HG03066 (cell line): ENCODE data around the gene NUSAP1.
"Not testable (repeated sequence)": the region's sequence is repeated elsewhere in the genome, so short reads cannot be mapped to it uniquely, and the experiment has no call there.

Experiments used
- ATAC-seq: cut with Tn5 transposase; IDR thresholded peaks from one replicate; pipeline ENCODE4 v1.9.1; 2021; ENCODE audit warnings: low read depth; ENCODE audit not compliant: unreplicated experiment

Gene NUSAP1

GRCh38 chr15:41331281-41331680 is 1.4 kb upstream of the NUSAP1 start:
- no peak for ATAC-seq

GRCh38 chr15:41331833-41332193 is 868 bp upstream of the NUSAP1 start:
- ATAC-seq, result no peak

- ATAC-seq, result peak; percentile 11
Measured at GRCh38 chr15:41333026-41333562, 413 bp downstream of the NUSAP1 start.

- no peak for ATAC-seq
Measured at GRCh38 chr15:41334293-41335120, 1.8 kb downstream of the NUSAP1 start.

- no peak for ATAC-seq
Measured at GRCh38 chr15:41336549-41336948, 3.9 kb downstream of the NUSAP1 start.

- ATAC-seq, result no peak
Measured at GRCh38 chr15:41337047-41337446, 4.4 kb downstream of the NUSAP1 start.

GRCh38 chr15:41337631-41338522 is 5.2 kb downstream of the NUSAP1 start:
- no peak for ATAC-seq

- no peak for ATAC-seq
Measured at GRCh38 chr15:41340189-41340695, 7.6 kb downstream of the NUSAP1 start.

GRCh38 chr15:41341519-41341918 is 8.8 kb downstream of the NUSAP1 start:
- no peak for ATAC-seq

GRCh38 chr15:41347236-41347635 is 14.6 kb downstream of the NUSAP1 start:
- no peak for ATAC-seq

- ATAC-seq, result no peak
Measured at GRCh38 chr15:41350057-41350717, 17.5 kb downstream of the NUSAP1 start.

GRCh38 chr15:41354371-41354770 is 21.7 kb downstream of the NUSAP1 start:
- no peak for ATAC-seq

- ATAC-seq, result no peak
Measured at GRCh38 chr15:41367418-41367817, 34.7 kb downstream of the NUSAP1 start.

- ATAC-seq, result no peak
Measured at GRCh38 chr15:41377978-41378377, 45.3 kb downstream of the NUSAP1 start.

- ATAC-seq, result not testable (repeated sequence)
Measured at GRCh38 chr15:41383974-41384749, 51.5 kb downstream of the NUSAP1 start.

GRCh38 chr15:41387646-41388045 is 55.0 kb downstream of the NUSAP1 start:
- no peak for ATAC-seq

GRCh38 chr15:41392659-41393058 is 60.0 kb downstream of the NUSAP1 start:
- no peak for ATAC-seq

- no peak for ATAC-seq
Measured at GRCh38 chr15:41394924-41395323, 62.2 kb downstream of the NUSAP1 start.

GRCh38 chr15:41396111-41396510 is 63.4 kb downstream of the NUSAP1 start:
- ATAC-seq, result no peak

GRCh38 chr15:41401904-41402267 is 69.2 kb downstream of the NUSAP1 start:
- no peak for ATAC-seq
